Thyroid gland (tissue), 4 donors: ENCODE data around the gene FAR2.

ENCODE experiments used
- CTCF ChIP-seq, 6 experiments: fragments of 200-600 bp in 3 of 6; fragments of 450-650 bp in 3 of 6; sonication (generic) in 3 of 6; IDR thresholded peaks; one replicate each; pipeline ENCODE4 v1.5.1; 2016 to 2019; ENCODE audit warnings: antibody characterized with exemption in 6 of 6, mild to moderate bottlenecking in 2 of 6, inconsistent platforms in 1 of 6, moderate library complexity in 1 of 6
- POLR2A ChIP-seq, 2 donors: fragments of 450-650 bp; IDR thresholded peaks; one replicate each; pipeline ENCODE4 v1.6.1; 2017; ENCODE audit warnings: antibody characterized with exemption in 2 of 2, mild to moderate bottlenecking in 2 of 2, moderate library complexity in 1 of 2

GRCh38 chr12:29374913-29375312 lies 225.8 kb downstream of the FAR2 start:
- no peak for TF ChIP-seq CTCF (IDR thresholded peaks at IDR 0.05)
- no peak for TF ChIP-seq POLR2A (IDR thresholded peaks at IDR 0.05)
